Retina (tissue), 1 donor: ENCODE measurements around the gene CCDC78.
"Not testable (repeated sequence)": the region's sequence is repeated elsewhere in the genome, so short reads cannot be mapped to it uniquely, and the experiment has no call there.

Source experiments
- DNase-seq: peaks from one replicate; pipeline ENCODE4 v3.0.0-alpha.2; 2016

CCDC78 gene

DNA sequence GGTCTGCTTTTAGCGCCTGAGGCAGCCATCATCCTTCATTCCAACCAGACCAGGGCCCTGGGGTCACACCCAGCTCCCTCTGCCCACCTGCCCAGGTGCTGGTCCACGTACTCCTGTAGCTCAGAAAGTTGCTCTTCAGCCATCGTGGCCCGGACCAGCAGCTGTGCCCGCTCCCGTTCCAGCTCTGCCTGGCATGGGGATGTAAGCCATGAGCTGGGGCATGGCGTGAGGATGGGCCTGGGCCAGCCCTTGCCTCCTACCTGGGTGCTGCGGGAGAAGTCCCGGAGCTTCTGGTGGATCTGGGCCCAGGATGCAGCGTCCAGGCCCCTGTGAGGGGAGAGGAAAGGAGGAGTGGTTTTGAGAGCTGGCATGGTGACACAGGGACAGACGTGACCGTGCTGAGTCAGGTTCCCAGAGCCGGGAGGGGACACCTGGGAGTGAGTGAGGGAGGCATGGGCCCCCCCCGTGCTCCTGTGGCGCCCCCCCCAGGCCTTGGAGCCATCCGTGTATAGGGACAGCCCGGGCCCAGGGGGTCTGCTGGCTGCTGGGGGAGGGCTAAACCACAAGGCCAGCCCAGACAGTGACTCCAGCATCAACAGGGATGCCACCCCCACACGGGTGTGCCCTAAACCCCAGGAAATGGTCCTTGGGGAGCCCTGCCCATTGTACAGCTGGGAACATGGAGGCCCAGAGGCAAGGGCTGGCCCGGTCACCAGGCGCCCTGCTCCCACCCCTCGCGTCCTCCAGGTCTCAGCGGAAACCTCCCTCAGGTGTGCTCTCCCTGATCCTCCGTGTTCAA is 3.2 kb downstream of the CCDC78 start:
- no peak for DNase-seq

DNA sequence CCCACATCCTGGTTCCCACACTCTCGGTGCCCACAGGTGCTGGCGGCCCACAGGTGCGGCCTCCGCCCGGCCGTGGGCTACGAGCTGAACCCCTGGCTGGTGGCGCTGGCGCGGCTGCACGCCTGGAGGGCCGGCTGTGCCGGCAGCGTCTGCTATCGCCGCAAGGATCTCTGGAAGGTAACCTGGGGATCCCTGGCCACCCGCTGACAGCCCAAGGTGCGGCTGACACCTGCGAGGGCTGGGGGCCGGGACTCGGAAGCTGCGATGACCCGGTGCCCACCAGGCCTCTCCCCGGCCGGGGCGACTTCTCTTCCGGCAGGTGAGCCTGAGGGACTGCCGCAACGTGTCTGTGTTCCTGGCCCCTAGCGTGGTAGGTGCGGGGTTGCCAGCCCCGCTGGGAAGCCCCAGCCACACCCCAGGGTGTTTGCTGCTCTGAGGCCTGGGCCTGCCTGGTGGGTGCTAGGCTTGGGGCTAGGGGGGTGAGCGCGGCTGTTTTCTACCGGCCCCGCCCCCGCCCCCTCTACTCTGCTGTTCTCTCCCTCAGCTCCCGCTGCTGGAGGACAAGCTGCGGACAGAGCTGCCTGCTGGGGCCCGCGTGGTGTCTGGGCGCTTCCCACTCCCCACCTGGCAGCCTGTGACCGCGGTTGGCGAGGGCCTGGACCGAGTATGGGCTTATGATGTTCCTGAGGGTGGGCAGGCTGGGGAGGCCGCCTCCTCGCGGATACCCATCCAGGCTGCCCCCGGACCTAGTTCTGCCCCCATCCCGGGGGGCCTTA is 4.3 kb downstream of the CCDC78 start:
- DNase-seq = no peak

DNA sequence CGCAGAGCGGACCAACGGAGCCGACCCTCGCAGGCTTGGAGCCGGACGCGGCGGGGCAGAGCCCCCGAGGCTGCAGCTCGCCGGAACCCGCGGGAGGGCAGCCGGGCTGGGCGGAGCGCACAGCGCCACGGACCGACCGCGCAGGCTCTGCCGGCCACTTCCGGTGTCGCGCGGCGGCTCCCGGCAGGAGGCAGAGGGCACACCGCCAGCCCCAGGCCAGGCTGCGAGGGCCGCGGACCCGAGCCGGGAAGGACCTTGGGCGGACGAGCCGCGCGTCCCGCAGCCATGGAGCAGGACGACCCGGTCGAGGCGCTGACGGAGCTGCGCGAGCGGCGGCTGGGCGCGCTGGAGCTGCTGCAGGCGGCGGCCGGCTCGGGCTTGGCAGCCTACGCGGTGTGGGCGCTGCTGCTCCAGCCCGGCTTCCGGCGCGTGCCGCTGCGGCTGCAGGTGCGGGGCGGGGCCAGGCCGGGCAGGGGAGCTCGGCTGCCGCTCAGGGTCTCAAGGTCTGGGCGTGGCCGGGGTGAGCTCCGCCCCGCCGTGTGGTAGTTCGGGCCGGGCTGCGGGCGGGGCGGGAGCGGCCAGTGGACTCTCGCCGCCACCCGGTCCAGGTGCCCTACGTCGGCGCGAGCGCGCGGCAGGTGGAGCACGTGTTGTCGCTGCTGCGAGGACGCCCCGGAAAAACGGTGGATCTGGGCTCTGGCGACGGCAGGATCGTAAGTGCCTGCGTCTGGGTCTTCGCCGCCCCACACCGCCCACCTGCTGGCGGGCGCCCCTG is 5.1 kb downstream of the CCDC78 start, which contains the start of gene ANTKMT:
TSS of gene ANTKMT (plus strand) at position 157 of the 775 bp plus-strand sequence. CDS start at position 286, 129 bp downstream.
- no peak for DNase-seq

DNA sequence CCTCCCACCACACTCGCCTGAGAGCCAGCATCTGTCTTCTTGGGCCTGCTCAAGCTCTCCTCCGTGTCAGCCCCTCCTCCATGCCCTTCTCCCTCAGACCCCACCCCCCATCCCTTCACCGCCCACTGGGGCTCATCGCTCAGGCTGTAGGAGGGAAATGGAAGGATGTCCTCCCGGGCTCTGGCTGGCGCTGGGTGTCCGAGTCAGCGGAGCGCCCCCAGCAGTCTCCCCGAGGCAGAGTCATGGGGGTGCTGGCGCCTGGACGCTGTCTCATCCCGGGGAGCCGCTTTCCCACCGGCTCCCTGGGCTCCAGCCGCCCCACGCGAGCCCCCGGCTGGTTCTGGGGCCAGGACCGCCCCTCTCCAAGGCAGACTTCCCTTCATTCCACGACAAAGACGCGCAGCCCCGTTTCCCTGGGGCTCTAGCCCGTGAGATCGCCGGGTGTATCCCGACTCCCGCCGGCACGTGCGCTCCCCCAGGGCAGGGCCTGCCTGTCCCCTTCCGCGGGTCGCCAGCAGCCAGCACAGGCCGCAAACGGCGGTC is 5.7 kb downstream of the CCDC78 start:
- peak; percentile 92 for DNase-seq

DNA sequence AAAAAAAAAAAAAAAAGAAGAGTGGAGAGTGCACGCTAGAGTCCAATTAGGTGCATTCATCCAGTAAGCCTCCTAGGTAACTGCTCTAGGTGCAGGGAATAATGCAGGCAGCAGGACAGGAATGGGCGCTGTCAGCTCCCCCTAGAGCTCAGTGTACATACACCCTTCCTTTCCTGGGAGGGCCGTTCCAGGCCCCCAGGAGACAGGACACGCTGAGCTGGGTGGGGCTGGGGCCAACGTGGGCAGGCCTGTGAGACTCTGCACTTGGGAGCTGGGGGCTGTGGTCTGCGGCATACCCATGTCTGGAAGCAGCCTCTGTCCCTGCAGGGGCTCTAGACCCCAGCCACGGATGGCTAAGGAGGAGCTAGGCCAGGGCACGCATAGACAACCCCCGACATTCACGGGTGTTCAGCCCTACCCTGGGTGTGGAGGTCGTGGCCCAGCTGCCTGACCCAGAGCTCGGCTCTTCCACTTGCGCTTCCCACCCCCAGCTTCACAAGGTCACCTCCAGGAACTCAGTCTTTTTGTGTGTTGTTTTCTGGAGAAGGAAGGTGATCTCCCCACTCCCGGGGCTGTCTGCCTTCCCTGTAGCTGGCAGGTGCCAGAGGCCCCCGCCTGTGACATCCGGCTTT is 6.3 kb downstream of the CCDC78 start:
- DNase-seq = no peak

DNA sequence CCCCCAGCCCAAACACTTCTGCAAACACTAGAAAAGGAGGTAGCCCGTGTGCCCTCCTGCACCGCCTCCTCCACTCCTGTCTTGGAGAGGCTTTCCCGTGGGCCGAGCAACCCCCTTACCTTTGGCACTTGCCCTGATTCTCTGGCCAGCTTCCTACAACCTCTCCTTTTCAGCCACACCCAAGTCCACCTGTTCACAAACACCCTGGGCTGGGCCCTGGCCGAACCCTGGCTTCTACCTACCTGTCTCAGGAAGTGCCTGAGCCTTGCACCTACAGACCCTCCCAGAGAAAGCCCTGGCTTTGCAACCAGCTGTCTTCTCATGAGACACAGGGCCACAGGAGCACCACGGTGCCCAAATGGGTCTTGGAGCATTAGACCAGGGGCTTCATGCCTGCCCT is 7.3 kb downstream of the CCDC78 start:
- DNase-seq = no peak

GRCh38 chr16:718389-718788 is 7.9 kb downstream of the CCDC78 start:
- DNase-seq = no peak

DNA sequence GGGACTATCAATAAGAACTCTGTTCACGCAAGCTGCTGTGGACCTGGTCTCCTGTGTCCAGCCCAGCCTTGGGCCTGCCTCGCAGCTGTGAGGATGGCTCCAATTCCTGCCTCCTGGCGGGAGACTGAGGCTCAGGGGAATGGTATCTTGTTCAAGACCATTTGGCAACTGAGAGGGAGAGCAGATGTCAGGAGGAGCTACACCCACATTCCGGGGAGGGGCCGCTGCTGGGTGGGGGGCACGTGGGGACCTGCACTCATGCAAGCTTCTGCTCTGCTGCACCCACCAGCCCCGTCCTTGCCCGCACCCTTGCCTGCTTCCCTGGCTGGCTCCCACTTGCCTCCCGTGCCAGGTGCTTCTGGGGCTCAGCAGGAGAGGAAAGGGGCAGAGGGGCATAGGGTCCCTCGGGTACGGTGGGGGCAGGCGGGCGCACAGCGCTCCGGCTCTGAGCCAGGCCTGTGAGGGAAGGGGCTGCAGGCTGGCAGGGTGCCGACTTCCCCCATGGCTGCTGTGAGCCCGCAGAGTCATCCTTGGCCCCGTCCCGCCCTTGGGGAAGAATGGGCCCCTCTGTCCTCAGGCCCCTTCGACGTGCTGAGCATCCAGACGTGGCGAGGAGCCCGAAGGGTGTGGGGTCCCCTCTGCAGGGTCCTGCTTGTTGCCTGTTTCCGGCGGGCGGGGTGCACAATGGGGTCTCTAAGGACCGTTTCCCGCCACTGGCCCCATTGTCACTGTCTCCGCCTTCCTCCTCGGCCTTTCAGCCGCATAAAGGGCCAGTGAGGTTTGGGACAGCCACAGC is 8.6 kb downstream of the CCDC78 start:
- DNase-seq = no peak

- no peak for DNase-seq
Observed at GRCh38 chr16:716768-717325, 9.4 kb downstream of the CCDC78 start.

DNA sequence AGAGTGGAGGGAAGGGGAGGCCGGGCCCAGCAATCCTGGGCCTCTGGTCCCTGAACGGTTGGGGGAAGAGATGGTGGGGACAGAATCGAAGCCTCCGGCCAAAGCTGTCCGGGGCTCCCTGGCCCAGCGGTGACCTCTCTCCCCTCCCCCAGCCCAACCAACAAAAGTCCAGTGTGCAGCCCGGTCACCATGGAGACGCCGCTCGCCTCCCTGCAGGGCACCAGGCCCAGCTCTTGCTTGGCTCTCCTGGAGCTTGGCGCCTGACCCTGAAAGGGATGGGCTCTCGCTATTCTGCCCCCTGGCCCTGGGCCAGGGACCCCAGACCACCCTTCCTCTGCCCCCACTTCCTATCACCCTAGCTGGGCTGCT is 10.1 kb downstream of the CCDC78 start:
- DNase-seq = peak; percentile 89

GRCh38 chr16:715477-716199 is 10.6 kb downstream of the CCDC78 start:
- DNase-seq = no peak

DNA sequence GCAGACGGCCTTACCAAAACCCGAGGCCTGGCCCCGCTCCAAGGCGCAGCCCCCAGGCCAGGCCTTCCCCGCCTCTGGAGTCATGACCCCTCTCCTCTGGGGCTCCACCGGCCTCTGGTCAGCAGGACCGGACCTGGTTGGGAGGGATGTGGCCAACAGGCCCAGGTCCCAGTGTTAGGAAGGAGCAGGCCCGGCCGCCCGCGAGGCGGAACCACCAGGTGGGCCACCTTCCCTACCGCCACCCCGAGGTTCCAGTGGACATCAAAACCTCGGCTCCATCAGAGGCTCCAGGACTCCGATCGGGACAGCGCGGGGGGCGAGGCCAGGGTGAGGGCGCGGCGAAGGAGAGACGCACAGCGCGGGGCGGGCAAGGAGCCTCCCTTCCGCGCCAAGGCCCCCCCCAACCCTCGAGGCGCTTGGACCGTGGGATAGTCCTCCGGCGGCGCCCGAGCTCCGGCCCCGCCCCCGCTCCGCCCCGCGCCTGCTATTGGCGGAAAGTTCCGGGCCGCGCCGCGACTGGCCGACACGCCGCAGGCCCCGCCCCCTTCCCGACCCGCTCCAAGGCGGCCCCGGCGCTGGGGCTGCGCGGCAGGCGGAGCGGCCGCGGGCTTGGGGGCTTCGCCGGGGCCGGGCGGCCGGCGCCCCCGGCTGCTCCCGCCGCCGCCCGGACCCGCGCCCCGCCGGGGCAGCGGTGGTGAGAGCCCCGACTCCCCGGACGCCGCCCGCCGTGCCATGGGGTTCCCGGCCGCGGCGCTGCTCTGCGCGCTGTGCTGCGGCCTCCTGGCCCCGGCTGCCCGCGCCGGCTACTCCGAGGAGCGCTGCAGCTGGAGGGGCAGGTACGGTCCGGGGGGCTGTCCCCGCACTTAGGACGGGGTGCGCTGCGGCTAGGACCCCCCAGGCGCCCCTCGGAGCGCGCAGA is 11.4 kb downstream of the CCDC78 start, which contains the start of gene METRN:
TSS of gene METRN (plus strand) at position 561 of the 919 bp plus-strand sequence. CDS start at position 733, 172 bp downstream.
- DNase-seq = peak; percentile 86

DNA sequence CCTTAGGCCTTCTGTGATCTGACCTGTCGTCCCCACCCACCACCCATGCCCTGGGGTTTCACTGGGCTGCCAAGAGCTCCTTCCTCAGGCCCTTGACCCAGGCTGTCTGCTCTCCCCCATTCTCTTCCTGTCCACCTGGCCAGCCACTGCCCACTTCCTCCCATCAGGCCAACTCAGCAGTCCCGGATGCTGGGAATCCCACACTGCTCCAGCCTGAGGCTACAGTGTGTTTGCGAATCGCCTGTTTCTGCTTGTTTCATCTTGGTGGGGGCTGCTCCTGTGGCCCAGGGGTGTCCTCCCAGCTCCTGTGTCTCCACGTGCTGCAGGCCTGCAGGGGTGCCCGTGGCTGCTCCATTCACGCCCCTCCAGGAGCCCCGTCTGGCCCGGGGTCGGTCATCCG is 12.2 kb downstream of the CCDC78 start:
- DNase-seq = no peak

GRCh38 chr16:712740-713250 is 13.4 kb downstream of the CCDC78 start:
- not testable (repeated sequence) for DNase-seq

DNA sequence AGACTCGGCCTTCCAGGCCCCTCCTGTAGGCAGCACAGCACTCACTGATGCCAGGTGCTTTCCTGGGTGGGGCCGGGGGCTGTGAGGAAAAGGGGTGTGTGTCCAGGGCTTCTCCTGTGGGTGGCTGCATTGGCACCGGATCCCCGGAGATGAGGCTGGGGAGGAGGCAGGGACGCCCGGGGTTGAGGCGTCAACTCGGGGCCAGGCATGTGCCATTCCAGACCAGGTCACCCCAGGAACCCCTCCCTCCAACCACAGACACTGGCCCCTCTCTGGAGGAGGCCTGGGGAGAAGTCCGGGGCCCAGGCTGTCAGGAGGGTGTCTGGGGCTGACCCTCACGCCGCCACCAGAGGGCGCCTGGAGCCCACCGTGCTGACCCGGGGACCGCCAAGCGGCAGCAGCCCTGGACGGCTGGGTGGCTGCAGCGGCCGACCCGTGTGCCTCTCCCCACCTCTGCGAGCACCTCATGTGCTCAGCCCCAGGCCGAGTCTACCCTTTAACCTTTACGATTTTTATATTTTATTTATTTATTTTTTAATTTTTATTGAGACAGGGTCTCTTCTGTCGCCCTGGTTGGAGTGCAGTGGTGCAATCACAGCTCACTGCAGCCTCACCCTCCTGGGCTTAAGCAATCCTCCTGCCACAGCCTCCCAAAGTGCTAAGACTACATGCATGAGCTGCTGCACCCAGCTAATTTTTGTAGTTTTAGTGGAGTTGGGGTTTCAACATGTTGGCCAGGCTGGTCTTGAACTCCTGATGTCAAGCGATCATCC is 14.5 kb downstream of the CCDC78 start:
- peak; percentile 89 for DNase-seq

DNA sequence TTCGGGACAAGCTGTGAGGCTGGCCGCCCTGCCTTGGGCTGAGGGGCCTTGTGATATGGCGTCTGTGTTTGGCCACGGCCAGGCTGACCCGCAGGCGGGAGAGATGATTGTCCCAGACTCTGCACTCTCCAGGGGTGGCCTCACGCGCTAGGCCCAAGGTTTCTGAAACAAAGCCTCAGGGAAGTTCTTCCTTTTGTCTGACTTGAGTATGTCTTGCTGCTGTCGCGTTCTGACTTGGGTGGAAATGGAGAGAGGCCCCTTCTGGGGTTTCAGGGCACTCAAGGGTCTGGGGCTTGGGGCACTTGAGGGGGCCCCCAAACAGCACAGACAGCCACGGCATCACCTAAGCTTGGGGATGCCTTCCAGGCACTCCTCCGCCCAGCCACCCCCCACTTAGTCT is 15.2 kb downstream of the CCDC78 start:
- DNase-seq = no peak

- DNase-seq = no peak
Observed at GRCh38 chr16:710500-711075, 15.7 kb downstream of the CCDC78 start.
